Measurements from ENCODE around the gene EIF4G2. TPM values are rescaled to one million over a fixed set of nuclear protein-coding genes. Genes with fewer than 3 reads are reported as not detected.

Gene EIF4G2
- total and polyA plus RNA-seq, 2 experiments from 2014 or later, result 358 to 788 TPM

DNA sequence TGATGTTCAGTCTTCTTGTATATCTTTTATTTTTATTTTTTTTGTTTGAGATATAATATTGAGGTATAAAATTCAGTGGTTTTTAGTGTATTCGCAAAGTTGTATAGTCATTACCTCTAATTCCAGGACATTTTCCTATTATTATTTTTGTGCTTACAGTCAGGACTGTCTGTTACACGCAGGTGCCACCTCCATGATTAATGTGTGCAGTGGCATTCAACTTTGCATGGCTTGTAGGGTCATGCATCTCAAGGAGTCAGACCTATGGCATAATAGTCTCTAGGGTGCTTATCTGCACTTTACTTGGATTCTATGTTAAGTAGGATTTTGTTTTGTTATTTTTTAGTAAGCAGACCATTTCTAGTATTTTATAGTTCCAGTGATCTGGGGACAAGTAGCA is 56.7 kb downstream of the EIF4G2 start:
- Histone ChIP-seq H4K20me1 (replicated peaks; ENCODE audit: insufficient read depth) (0 out of 2 replicates have a peak, but pooled peaks cover 5% of the 10 kb centered on the region), H3K27me3 (ENCODE audit: insufficient read depth) (no peaks in the 10 kb centered on the region), H3K4me3 (peak overlapping the region; percentile 94), H3K27ac (ENCODE audit: low read depth) (no peak overlapping the region), H3F3A (replicated peaks; ENCODE audit: low read depth) (0 out of 2 replicates have a peak, but pooled peaks cover 3% of the 10 kb centered on the region), H3K36me3 (ENCODE audit: insufficient read depth) (peaks cover 9% of the 10 kb centered on the region; the same call in 1 of the 2 replicates), H2AFZ (no peak overlapping the region), H3K79me2 (replicated peaks; ENCODE audit: insufficient read depth) (peaks cover 18% of the 10 kb centered on the region), H3K4me1 (ENCODE audit: insufficient read depth) (peaks cover 7% of the 10 kb centered on the region), H3K9me2 (ENCODE audit: insufficient read depth) (no peaks in the 10 kb centered on the region), H3K4me2 (peak overlapping the region; percentile 93)
- DNase-seq (ENCODE audit: low spot score) (no peak), ATAC-seq (no peak)
- peak overlapping the region; percentile 96 for H3K4me3 Mint-ChIP-seq
- H3K27me3 Mint-ChIP-seq (ENCODE audit: insufficient read depth, low read depth, poor library complexity), result no peaks in the 10 kb centered on the region
- H3K9me3 Mint-ChIP-seq, result no peaks in the 10 kb centered on the region
- no peak overlapping the region for H3K27ac Mint-ChIP-seq
- no peak for TF ChIP-seq NANOG (IDR thresholded peaks at IDR 0.05; ENCODE audit: borderline replicate concordance)
- no peak for TF ChIP-seq CREB1 (CRISPR knock-in tag; IDR thresholded peaks at IDR 0.05; ENCODE audit: low read depth)
- no peak for TF ChIP-seq EZH2phosphoT487 (IDR thresholded peaks at IDR 0.05; ENCODE audit: unreplicated experiment)
- TF ChIP-seq, protein P1, sequence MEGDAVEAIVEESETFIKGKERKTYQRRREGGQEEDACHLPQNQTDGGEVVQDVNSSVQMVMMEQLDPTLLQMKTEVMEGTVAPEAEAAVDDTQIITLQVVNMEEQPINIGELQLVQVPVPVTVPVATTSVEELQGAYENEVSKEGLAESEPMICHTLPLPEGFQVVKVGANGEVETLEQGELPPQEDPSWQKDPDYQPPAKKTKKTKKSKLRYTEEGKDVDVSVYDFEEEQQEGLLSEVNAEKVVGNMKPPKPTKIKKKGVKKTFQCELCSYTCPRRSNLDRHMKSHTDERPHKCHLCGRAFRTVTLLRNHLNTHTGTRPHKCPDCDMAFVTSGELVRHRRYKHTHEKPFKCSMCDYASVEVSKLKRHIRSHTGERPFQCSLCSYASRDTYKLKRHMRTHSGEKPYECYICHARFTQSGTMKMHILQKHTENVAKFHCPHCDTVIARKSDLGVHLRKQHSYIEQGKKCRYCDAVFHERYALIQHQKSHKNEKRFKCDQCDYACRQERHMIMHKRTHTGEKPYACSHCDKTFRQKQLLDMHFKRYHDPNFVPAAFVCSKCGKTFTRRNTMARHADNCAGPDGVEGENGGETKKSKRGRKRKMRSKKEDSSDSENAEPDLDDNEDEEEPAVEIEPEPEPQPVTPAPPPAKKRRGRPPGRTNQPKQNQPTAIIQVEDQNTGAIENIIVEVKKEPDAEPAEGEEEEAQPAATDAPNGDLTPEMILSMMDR (conservative IDR thresholded peaks at IDR 0.05; ENCODE audit: low read depth in 2 of 2), result no peak
- no peak for TF ChIP-seq ZNF114 (CRISPR knock-in tag; IDR thresholded peaks at IDR 0.05)
- TF ChIP-seq JUNB (IDR thresholded peaks at IDR 0.05; ENCODE audit: unreplicated experiment), result no peak
- TF ChIP-seq POLR2AphosphoS5 (IDR thresholded peaks at IDR 0.05; ENCODE audit: low read depth), result no peak
- TF ChIP-seq, protein P2, sequence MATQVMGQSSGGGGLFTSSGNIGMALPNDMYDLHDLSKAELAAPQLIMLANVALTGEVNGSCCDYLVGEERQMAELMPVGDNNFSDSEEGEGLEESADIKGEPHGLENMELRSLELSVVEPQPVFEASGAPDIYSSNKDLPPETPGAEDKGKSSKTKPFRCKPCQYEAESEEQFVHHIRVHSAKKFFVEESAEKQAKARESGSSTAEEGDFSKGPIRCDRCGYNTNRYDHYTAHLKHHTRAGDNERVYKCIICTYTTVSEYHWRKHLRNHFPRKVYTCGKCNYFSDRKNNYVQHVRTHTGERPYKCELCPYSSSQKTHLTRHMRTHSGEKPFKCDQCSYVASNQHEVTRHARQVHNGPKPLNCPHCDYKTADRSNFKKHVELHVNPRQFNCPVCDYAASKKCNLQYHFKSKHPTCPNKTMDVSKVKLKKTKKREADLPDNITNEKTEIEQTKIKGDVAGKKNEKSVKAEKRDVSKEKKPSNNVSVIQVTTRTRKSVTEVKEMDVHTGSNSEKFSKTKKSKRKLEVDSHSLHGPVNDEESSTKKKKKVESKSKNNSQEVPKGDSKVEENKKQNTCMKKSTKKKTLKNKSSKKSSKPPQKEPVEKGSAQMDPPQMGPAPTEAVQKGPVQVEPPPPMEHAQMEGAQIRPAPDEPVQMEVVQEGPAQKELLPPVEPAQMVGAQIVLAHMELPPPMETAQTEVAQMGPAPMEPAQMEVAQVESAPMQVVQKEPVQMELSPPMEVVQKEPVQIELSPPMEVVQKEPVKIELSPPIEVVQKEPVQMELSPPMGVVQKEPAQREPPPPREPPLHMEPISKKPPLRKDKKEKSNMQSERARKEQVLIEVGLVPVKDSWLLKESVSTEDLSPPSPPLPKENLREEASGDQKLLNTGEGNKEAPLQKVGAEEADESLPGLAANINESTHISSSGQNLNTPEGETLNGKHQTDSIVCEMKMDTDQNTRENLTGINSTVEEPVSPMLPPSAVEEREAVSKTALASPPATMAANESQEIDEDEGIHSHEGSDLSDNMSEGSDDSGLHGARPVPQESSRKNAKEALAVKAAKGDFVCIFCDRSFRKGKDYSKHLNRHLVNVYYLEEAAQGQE (IDR thresholded peaks at IDR 0.05; ENCODE audit: unreplicated experiment), result no peak
- TF ChIP-seq, protein P3, sequence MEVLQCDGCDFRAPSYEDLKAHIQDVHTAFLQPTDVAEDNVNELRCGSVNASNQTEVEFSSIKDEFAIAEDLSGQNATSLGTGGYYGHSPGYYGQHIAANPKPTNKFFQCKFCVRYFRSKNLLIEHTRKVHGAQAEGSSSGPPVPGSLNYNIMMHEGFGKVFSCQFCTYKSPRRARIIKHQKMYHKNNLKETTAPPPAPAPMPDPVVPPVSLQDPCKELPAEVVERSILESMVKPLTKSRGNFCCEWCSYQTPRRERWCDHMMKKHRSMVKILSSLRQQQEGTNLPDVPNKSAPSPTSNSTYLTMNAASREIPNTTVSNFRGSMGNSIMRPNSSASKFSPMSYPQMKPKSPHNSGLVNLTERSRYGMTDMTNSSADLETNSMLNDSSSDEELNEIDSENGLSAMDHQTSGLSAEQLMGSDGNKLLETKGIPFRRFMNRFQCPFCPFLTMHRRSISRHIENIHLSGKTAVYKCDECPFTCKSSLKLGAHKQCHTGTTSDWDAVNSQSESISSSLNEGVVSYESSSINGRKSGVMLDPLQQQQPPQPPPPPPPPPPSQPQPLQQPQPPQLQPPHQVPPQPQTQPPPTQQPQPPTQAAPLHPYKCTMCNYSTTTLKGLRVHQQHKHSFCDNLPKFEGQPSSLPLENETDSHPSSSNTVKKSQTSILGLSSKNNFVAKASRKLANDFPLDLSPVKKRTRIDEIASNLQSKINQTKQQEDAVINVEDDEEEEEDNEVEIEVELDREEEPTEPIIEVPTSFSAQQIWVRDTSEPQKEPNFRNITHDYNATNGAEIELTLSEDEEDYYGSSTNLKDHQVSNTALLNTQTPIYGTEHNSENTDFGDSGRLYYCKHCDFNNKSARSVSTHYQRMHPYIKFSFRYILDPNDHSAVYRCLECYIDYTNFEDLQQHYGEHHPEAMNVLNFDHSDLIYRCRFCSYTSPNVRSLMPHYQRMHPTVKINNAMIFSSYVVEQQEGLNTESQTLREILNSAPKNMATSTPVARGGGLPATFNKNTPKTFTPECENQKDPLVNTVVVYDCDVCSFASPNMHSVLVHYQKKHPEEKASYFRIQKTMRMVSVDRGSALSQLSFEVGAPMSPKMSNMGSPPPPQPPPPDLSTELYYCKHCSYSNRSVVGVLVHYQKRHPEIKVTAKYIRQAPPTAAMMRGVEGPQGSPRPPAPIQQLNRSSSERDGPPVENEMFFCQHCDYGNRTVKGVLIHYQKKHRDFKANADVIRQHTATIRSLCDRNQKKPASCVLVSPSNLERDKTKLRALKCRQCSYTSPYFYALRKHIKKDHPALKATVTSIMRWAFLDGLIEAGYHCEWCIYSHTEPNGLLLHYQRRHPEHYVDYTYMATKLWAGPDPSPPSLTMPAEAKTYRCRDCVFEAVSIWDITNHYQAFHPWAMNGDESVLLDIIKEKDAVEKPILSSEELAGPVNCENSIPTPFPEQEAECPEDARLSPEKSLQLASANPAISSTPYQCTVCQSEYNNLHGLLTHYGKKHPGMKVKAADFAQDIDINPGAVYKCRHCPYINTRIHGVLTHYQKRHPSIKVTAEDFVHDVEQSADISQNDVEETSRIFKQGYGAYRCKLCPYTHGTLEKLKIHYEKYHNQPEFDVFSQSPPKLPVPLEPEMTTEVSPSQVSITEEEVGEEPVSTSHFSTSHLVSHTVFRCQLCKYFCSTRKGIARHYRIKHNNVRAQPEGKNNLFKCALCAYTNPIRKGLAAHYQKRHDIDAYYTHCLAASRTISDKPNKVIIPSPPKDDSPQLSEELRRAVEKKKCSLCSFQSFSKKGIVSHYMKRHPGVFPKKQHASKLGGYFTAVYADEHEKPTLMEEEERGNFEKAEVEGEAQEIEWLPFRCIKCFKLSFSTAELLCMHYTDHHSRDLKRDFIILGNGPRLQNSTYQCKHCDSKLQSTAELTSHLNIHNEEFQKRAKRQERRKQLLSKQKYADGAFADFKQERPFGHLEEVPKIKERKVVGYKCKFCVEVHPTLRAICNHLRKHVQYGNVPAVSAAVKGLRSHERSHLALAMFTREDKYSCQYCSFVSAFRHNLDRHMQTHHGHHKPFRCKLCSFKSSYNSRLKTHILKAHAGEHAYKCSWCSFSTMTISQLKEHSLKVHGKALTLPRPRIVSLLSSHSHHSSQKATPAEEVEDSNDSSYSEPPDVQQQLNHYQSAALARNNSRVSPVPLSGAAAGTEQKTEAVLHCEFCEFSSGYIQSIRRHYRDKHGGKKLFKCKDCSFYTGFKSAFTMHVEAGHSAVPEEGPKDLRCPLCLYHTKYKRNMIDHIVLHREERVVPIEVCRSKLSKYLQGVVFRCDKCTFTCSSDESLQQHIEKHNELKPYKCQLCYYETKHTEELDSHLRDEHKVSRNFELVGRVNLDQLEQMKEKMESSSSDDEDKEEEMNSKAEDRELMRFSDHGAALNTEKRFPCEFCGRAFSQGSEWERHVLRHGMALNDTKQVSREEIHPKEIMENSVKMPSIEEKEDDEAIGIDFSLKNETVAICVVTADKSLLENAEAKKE (CRISPR knock-in tag; IDR thresholded peaks at IDR 0.05), result no peak
- TF ChIP-seq EZH2 (IDR thresholded peaks at IDR 0.05; ENCODE audit: low read depth, unreplicated experiment), result no peak
- TF ChIP-seq ZNF331 (CRISPR knock-in tag; IDR thresholded peaks at IDR 0.05; ENCODE audit: low read depth), result no peak
- TF ChIP-seq STAT1 (IDR thresholded peaks at IDR 0.05; ENCODE audit: unreplicated experiment), result no peak
- TF ChIP-seq, protein P4, sequence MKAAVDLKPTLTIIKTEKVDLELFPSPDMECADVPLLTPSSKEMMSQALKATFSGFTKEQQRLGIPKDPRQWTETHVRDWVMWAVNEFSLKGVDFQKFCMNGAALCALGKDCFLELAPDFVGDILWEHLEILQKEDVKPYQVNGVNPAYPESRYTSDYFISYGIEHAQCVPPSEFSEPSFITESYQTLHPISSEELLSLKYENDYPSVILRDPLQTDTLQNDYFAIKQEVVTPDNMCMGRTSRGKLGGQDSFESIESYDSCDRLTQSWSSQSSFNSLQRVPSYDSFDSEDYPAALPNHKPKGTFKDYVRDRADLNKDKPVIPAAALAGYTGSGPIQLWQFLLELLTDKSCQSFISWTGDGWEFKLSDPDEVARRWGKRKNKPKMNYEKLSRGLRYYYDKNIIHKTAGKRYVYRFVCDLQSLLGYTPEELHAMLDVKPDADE (IDR thresholded peaks at IDR 0.05), result no peak
- H3K4me1 Mint-ChIP-seq, result peaks cover 4% of the 10 kb centered on the region; the same call in 2 of the 3 replicates
- peaks cover 11% of the 10 kb centered on the region for H3K36me3 Mint-ChIP-seq (ENCODE audit: low read depth)

Measured in GM23338 (cell line).